Measurements from ENCODE around the gene TMC2.
"Not testable (repeated sequence)": the region's sequence is repeated elsewhere in the genome, so short reads cannot be mapped to it uniquely, and the experiment has no call there.

Gene TMC2

GRCh38 chr20:2523919-2524708 is 12.3 kb upstream of the TMC2 start:
- H3K27me3 ChIP-seq (ENCODE audit: control insufficient read depth, low read length) = peaks cover 15% of the 10 kb centered on the region
- peak overlapping the region; percentile 78 for H3K4me3 ChIP-seq (ENCODE audit: low read length)
- H3K79me2 ChIP-seq (ENCODE audit: control insufficient read depth, low read length) = no peaks in the 10 kb centered on the region
- H3K4me1 ChIP-seq (ENCODE audit: control insufficient read depth, low read length) = peaks cover 10% of the 10 kb centered on the region
- H3K9me3 ChIP-seq (ENCODE audit: control insufficient read depth, insufficient read depth, low read length) = no peaks in the 10 kb centered on the region
- H3K9me2 ChIP-seq (replicated peaks; ENCODE audit: control insufficient read depth, low read length) = no peaks in the 10 kb centered on the region
- H3F3A ChIP-seq (ENCODE audit: control insufficient read depth, insufficient read depth) = no peaks in the 10 kb centered on the region
- H3K36me3 ChIP-seq (ENCODE audit: control insufficient read depth, low read length) = no peaks in the 10 kb centered on the region
- no peaks in the 10 kb centered on the region for H4K20me1 ChIP-seq (ENCODE audit: control insufficient read depth, insufficient read depth, low read depth, low read length)
- TF ChIP-seq, protein P1, sequence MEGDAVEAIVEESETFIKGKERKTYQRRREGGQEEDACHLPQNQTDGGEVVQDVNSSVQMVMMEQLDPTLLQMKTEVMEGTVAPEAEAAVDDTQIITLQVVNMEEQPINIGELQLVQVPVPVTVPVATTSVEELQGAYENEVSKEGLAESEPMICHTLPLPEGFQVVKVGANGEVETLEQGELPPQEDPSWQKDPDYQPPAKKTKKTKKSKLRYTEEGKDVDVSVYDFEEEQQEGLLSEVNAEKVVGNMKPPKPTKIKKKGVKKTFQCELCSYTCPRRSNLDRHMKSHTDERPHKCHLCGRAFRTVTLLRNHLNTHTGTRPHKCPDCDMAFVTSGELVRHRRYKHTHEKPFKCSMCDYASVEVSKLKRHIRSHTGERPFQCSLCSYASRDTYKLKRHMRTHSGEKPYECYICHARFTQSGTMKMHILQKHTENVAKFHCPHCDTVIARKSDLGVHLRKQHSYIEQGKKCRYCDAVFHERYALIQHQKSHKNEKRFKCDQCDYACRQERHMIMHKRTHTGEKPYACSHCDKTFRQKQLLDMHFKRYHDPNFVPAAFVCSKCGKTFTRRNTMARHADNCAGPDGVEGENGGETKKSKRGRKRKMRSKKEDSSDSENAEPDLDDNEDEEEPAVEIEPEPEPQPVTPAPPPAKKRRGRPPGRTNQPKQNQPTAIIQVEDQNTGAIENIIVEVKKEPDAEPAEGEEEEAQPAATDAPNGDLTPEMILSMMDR (IDR thresholded peaks at IDR 0.05; ENCODE audit: low read depth, low read length, poor library complexity, severe bottlenecking) = peak; percentile 95
- no peak for TF ChIP-seq EZH2phosphoT487 (IDR thresholded peaks at IDR 0.05; ENCODE audit: borderline replicate concordance, low read length)
- H3K4me2 ChIP-seq (ENCODE audit: low read length) = peak overlapping the region; percentile 58
- peak overlapping the region; percentile 14; the same call in 1 of the 2 replicates for H3K27ac ChIP-seq (ENCODE audit: low read depth, low read length)

DNA sequence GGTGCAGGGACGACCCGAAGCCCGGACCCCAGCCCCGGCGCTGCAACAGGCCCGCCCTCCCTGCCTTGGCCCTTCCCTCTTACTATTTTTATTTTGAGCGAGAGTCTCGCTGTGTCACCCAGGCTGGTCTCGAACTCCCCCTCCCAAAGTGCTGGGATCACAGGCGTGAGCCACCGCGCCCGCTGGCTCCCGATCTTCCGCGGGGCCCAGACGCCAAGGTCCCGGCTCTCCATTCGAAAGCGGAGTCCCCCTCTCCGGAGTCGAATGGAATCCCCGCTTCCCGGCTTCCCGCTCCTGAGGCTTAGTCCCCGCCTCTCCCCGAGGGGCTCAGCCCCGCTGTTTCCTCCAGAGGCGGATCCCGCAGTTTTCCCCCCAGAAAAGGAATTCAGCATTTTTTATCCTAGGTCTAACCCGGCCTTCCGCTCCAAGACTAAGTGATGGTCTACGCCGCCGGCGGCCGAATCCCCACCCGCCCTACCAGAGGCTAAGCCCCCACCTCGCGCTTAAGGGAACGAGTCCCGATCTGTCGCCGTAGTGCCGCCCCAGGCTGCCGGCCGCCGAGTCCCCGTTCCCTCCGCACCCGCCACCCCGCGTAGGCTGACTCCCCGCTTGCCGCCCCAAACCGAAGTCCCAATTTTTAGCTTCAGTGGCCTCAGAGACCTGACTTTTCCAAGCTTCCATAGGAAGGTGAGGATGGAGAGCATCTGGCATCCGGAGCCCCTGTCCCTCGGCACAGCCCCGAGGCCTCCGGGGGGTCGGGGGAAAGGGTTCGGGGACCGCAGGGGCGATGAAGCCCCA is 11.5 kb upstream of the TMC2 start:
- peaks cover 10% of the 10 kb centered on the region for H3K4me1 ChIP-seq (ENCODE audit: control insufficient read depth, low read length)
- TF ChIP-seq, protein P1 (IDR thresholded peaks at IDR 0.05; ENCODE audit: low read depth, low read length, poor library complexity, severe bottlenecking) = no peak
- TF ChIP-seq EZH2phosphoT487 (IDR thresholded peaks at IDR 0.05; ENCODE audit: borderline replicate concordance, low read length) = no peak
- no peaks in the 10 kb centered on the region for H3K9me3 ChIP-seq (ENCODE audit: control insufficient read depth, insufficient read depth, low read length)
- H3K36me3 ChIP-seq (ENCODE audit: control insufficient read depth, low read length) = no peaks in the 10 kb centered on the region
- H3K4me2 ChIP-seq (ENCODE audit: low read length) = peak overlapping the region; percentile 58
- peak overlapping the region; percentile 78 for H3K4me3 ChIP-seq (ENCODE audit: low read length)
- peak overlapping the region; percentile 14; the same call in 1 of the 2 replicates for H3K27ac ChIP-seq (ENCODE audit: low read depth, low read length)
- peaks cover 15% of the 10 kb centered on the region for H3K27me3 ChIP-seq (ENCODE audit: control insufficient read depth, low read length)
- no peaks in the 10 kb centered on the region for H3K9me2 ChIP-seq (replicated peaks; ENCODE audit: control insufficient read depth, low read length)
- no peaks in the 10 kb centered on the region for H3F3A ChIP-seq (ENCODE audit: control insufficient read depth, insufficient read depth)
- H3K79me2 ChIP-seq (ENCODE audit: control insufficient read depth, low read length) = no peaks in the 10 kb centered on the region
- no peaks in the 10 kb centered on the region for H4K20me1 ChIP-seq (ENCODE audit: control insufficient read depth, insufficient read depth, low read depth, low read length)

DNA sequence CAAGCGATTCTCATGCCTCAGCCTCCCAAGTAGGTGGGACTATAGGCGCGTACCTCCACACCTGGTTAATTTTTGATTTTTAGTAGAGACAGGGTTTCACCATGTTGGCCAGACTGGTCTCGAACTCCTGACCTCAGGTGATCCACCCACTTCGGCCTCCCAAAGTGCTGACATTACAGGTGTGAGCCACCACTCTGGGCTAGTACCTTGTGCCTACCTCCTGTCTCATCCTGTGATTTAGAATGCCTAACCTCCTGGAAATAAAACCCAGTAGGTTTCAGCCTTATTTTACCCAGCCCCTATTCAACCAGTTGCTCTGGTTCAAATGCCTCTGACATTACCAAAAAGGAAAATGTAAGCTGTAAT is 10.2 kb upstream of the TMC2 start:
- H3K79me2 ChIP-seq (ENCODE audit: control insufficient read depth, low read length); H3K9me2 ChIP-seq (replicated peaks; ENCODE audit: control insufficient read depth, low read length); H3K27ac ChIP-seq (ENCODE audit: low read depth, low read length); H3K36me3 ChIP-seq (ENCODE audit: control insufficient read depth, low read length); H3K4me3 ChIP-seq (ENCODE audit: low read length); H3K9me3 ChIP-seq (ENCODE audit: control insufficient read depth, insufficient read depth, low read length); H3K4me2 ChIP-seq (ENCODE audit: low read length); H4K20me1 ChIP-seq (ENCODE audit: control insufficient read depth, insufficient read depth, low read depth, low read length); H3F3A ChIP-seq (ENCODE audit: control insufficient read depth, insufficient read depth): not testable (repeated sequence)
- Histone ChIP-seq H3K4me1 (ENCODE audit: control insufficient read depth, low read length) (peaks cover 10% of the 10 kb centered on the region), H3K27me3 (ENCODE audit: control insufficient read depth, low read length) (peaks cover 20% of the 10 kb centered on the region)

DNA sequence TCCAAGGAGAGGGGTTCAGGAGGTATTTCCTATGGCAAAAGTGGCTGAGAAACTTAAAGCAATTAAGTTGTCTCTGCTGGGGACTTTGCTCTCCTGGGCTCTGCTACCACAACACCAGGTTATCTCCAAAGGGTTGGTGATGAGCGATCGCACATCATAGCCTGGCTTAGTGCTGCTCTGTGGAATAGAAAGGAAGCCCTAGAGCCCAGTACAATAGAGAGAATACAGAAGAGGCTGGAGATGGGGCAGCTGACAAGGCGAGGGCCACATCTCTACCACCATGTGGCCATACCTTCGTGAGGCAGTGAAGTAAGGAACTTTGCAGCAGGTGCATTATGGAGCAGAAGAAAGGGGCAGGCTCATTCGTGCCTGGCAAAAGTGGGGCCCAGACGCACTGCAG is 8.6 kb upstream of the TMC2 start:
- no peaks in the 10 kb centered on the region for H4K20me1 ChIP-seq (ENCODE audit: control insufficient read depth, insufficient read depth, low read depth, low read length)
- H3K4me3 ChIP-seq (ENCODE audit: low read length) = no peak overlapping the region
- no peaks in the 10 kb centered on the region for H3K9me2 ChIP-seq (replicated peaks; ENCODE audit: control insufficient read depth, low read length)
- H3K79me2 ChIP-seq (ENCODE audit: control insufficient read depth, low read length) = no peaks in the 10 kb centered on the region
- H3K4me2 ChIP-seq (ENCODE audit: low read length) = no peak overlapping the region
- H3K27ac ChIP-seq (ENCODE audit: low read depth, low read length) = no peak overlapping the region
- H3F3A ChIP-seq (ENCODE audit: control insufficient read depth, insufficient read depth) = no peaks in the 10 kb centered on the region
- H3K36me3 ChIP-seq (ENCODE audit: control insufficient read depth, low read length) = no peaks in the 10 kb centered on the region
- TF ChIP-seq, protein P1 (IDR thresholded peaks at IDR 0.05; ENCODE audit: low read depth, low read length, poor library complexity, severe bottlenecking) = no peak
- no peak for TF ChIP-seq EZH2phosphoT487 (IDR thresholded peaks at IDR 0.05; ENCODE audit: borderline replicate concordance, low read length)
- H3K27me3 ChIP-seq (ENCODE audit: control insufficient read depth, low read length) = peaks cover 20% of the 10 kb centered on the region
- H3K4me1 ChIP-seq (ENCODE audit: control insufficient read depth, low read length) = peaks cover 10% of the 10 kb centered on the region
- no peaks in the 10 kb centered on the region for H3K9me3 ChIP-seq (ENCODE audit: control insufficient read depth, insufficient read depth, low read length)
